GM13977 (cell line): ENCODE results near the gene IL17RE.

Experiments
- DNase-seq: peaks from one replicate; pipeline ENCODE4 v3.0.0; 2012; ENCODE audit warnings: low spot score
- CTCF ChIP-seq: IDR thresholded peaks from 2 replicates; pipeline ENCODE4 v1.5.1; 2012; ENCODE audit warnings: mild to moderate bottlenecking, control low read depth; ENCODE audit not compliant: insufficient read depth; ENCODE audit errors: extremely low read depth, missing control alignments
- in situ Hi-C: fragments of 300-500 bp; cut with MboI; formaldehyde crosslinking; loops from one replicate; pipeline ENCODE4 v1.12.0; 2022; ENCODE audit warnings: low sequenced_read_pairs, low pct_unique_long_range_greater_than_20kb, mixed read lengths, inconsistent platforms; ENCODE audit not compliant: unreplicated experiment

IL17RE gene

GRCh38 chr3:9942164-9942563 lies 39.5 kb downstream of the IL17RE start:
- no peak for DNase-seq
- TF ChIP-seq CTCF = no peak
- in situ Hi-C loops = no loop called here

GRCh38 chr3:9942934-9943690 lies 40.5 kb downstream of the IL17RE start:
- DNase-seq = no peak
- no peak for TF ChIP-seq CTCF
- in situ Hi-C loops = no loop called here

- no peak for DNase-seq
- TF ChIP-seq CTCF = no peak
- in situ Hi-C loops = no loop called here
Measured at GRCh38 chr3:9944271-9944670, 41.6 kb downstream of the IL17RE start.

- TF ChIP-seq CTCF = no peak
- no peak for DNase-seq
- in situ Hi-C loops = no loop called here
Measured at GRCh38 chr3:9945358-9945757, 42.7 kb downstream of the IL17RE start.

- DNase-seq = no peak
- TF ChIP-seq CTCF = peak; percentile 57
- in situ Hi-C loops = no loop called here
Measured at GRCh38 chr3:9946112-9947024, 43.7 kb downstream of the IL17RE start.

GRCh38 chr3:9947025-9947995 lies 44.7 kb downstream of the IL17RE start:
- no peak for DNase-seq
- in situ Hi-C loops = no loop called here

More at GRCh38 chr3:9947025-9947995, 44.7 kb downstream of the IL17RE start:
- no peak for TF ChIP-seq CTCF
